Sigmoid colon (tissue), 4 donors: Measurements from ENCODE around the gene LDLRAD3.
"Not testable (repeated sequence)": the region's sequence is repeated elsewhere in the genome, so short reads cannot be mapped to it uniquely, and the experiment has no call there.

ENCODE experiments used
- CTCF ChIP-seq, 4 experiments: fragments of 450-650 bp in 3 of 4; fragments of 200-600 bp in 1 of 4; IDR thresholded peaks; one replicate each; pipeline ENCODE4 v1.5.1; 2016 to 2019; ENCODE audit warnings: antibody characterized with exemption in 4 of 4, mild to moderate bottlenecking in 3 of 4, moderate library complexity in 2 of 4
- POLR2AphosphoS5 ChIP-seq, 4 donors: sonication (generic); formaldehyde crosslinking; IDR thresholded peaks; one replicate each; pipeline ENCODE4 v1.6.1; 2017; ENCODE audit warnings: antibody characterized with exemption in 4 of 4

GRCh38 chr11:35908432-35908771 is 35.5 kb upstream of the LDLRAD3 start:
- TF ChIP-seq POLR2AphosphoS5, CTCF (IDR thresholded peaks at IDR 0.05): not testable (repeated sequence)
